Activated B cell treated with CpG ODN at 0.5 μM for 24 hours (primary cell): Measurements from ENCODE around the gene ADAM22. TPM values are rescaled to one million over a fixed set of nuclear protein-coding genes. Genes with fewer than 3 reads are reported as not detected.
"Not testable (repeated sequence)": the region's sequence is repeated elsewhere in the genome, so short reads cannot be mapped to it uniquely, and the experiment has no call there.

Experiments used
- ATAC-seq: fragments of 200-7000 bp; cut with Tn5 transposase; one replicate; pipeline ENCODE4 v1.10.0; 2021; ENCODE audit warnings: low read depth, mild to moderate bottlenecking, moderate library complexity
- CTCF ChIA-PET: fragments of 350-600 bp; sonication (Branson Sonifier 250); formaldehyde crosslinking; loops from one replicate; lab custom pipeline; 2021; ENCODE audit warnings: antibody characterized with exemption; lab: Charles Lee
- POLR2A ChIA-PET: fragments of 350-600 bp; sonication (Branson Sonifier 250); formaldehyde crosslinking; loops from one replicate; lab custom pipeline; 2021; ENCODE audit warnings: antibody characterized with exemption; lab: Charles Lee
- DNase-seq: peaks from one replicate; pipeline ENCODE4 v3.0.0; 2022
- H3K27ac Mint-ChIP-seq: one replicate; pipeline ENCODE4 v1.8.0; 2020; ENCODE audit warnings: mixed read lengths
- H3K27me3 Mint-ChIP-seq: one replicate; pipeline ENCODE4 v1.8.0; 2021; ENCODE audit warnings: mixed read lengths
- H3K36me3 Mint-ChIP-seq: one replicate; pipeline ENCODE4 v1.8.0; 2021; ENCODE audit warnings: low read depth, mixed read lengths
- H3K4me1 Mint-ChIP-seq: one replicate; pipeline ENCODE4 v1.8.0; 2021; ENCODE audit warnings: mixed read lengths
- H3K4me3 Mint-ChIP-seq: one replicate; pipeline ENCODE4 v1.8.0; 2020; ENCODE audit warnings: mild to moderate bottlenecking, mixed read lengths
- H3K9me3 Mint-ChIP-seq: one replicate; pipeline ENCODE4 v1.8.0; 2020; ENCODE audit warnings: mixed read lengths
- intact Hi-C: fragments of 100-400 bp; cut with micrococcal nuclease; formaldehyde crosslinking; loops from one replicate; pipeline ENCODE4 v1.15.1; 2024
- total RNA-seq: library from RNA; stranded (reverse); gene quantifications from 2 replicates; pipeline ENCODE4 v1.2.3, GENCODE V29; 2022
- TF ChIP-seq, protein P1 (sequence below): fragments of 200-600 bp; IDR thresholded peaks from one replicate; pipeline ENCODE4 v1.8.0; 2022; ENCODE audit warnings: antibody characterized with exemption, mild to moderate bottlenecking

Gene ADAM22
- total RNA-seq, 1 donor from 2014 or later = 0.71 TPM

GRCh38 chr7:87934699-87935383, 790 bp downstream of the ADAM22 start:
- H3K27ac Mint-ChIP-seq = peak overlapping the region; percentile 32
- DNase-seq (peak; percentile 19), ATAC-seq (no peak)
- peaks cover 14% of the 10 kb centered on the region for H3K4me1 Mint-ChIP-seq
- H3K4me3 Mint-ChIP-seq = peak overlapping the region; percentile 89
- H3K9me3 Mint-ChIP-seq = no peaks in the 10 kb centered on the region
- TF ChIP-seq, protein P1, sequence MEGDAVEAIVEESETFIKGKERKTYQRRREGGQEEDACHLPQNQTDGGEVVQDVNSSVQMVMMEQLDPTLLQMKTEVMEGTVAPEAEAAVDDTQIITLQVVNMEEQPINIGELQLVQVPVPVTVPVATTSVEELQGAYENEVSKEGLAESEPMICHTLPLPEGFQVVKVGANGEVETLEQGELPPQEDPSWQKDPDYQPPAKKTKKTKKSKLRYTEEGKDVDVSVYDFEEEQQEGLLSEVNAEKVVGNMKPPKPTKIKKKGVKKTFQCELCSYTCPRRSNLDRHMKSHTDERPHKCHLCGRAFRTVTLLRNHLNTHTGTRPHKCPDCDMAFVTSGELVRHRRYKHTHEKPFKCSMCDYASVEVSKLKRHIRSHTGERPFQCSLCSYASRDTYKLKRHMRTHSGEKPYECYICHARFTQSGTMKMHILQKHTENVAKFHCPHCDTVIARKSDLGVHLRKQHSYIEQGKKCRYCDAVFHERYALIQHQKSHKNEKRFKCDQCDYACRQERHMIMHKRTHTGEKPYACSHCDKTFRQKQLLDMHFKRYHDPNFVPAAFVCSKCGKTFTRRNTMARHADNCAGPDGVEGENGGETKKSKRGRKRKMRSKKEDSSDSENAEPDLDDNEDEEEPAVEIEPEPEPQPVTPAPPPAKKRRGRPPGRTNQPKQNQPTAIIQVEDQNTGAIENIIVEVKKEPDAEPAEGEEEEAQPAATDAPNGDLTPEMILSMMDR = no peak
- ChIA-PET POLR2A (interaction anchor here (0.9 kb wide), 1 partner anchor 10 kb away, joined by 3 read pairs; no protein-coding TSS in a partner anchor), CTCF (no interaction called here)
- intact Hi-C loops = loop anchor here (1.0 to 2.0 kb wide), 6 partner anchors 59 to 782 kb away; partner anchors contain the start of genes CROT, DBF4, DMTF1 and RUNDC3B
- H3K27me3 Mint-ChIP-seq = peaks cover 9% of the 10 kb centered on the region
- H3K36me3 Mint-ChIP-seq = no peaks in the 10 kb centered on the region

DNA sequence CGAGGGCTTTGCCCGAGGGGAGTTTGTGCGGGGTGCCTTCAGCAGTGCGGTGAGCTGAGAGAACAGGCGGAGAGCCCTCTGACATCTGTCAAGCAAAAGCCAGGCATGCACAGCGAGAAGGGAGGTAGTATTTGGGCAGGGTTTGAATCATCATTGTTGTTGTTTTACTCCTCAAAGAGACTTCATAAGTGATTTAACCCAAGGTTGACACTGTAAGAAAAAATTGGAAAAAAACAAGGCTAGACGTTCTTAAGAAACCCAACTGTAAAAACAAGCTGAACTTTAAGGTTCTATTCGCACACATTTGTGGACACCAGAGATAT, 1.3 kb downstream of the ADAM22 start:
- Mint-ChIP-seq H3K4me1 (peaks cover 14% of the 10 kb centered on the region), H3K9me3 (no peaks in the 10 kb centered on the region), H3K27ac (no peak overlapping the region), H3K36me3 (no peaks in the 10 kb centered on the region), H3K4me3 (peak overlapping the region; percentile 89), H3K27me3 (peaks cover 9% of the 10 kb centered on the region)
- ChIA-PET POLR2A (no interaction called here), CTCF (no interaction called here)
- intact Hi-C loops = loop anchor here (1.0 to 2.0 kb wide), 4 partner anchors 307 to 783 kb away; partner anchors contain the start of genes CROT, DMTF1, RUNDC3B and TMEM243
- DNase-seq = no peak
- ATAC-seq = no peak
- TF ChIP-seq, protein P1 = no peak

DNA sequence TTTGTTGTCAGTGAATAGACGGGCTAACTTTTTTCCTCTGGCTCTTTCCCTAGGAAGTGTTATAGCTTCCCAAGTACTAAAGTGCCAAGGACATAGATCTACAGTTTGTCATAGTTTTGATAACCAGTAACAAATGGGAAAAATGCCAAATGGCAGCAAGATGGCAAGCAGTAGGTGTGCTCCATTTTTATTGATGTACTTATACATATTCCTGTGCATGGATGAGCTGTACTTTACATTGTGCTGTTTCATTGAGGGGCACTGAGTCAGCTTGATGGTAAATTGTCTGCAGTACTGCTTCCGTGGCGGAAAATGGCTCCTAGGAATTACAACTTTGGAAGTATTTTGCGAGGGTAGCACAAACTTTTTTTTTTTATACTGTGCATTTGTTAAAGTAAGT, 7.1 kb downstream of the ADAM22 start:
- ATAC-seq = no peak
- Mint-ChIP-seq H3K27ac (no peak overlapping the region), H3K4me1 (no peaks in the 10 kb centered on the region), H3K9me3 (no peaks in the 10 kb centered on the region), H3K4me3 (no peak overlapping the region), H3K27me3 (peaks cover 9% of the 10 kb centered on the region), H3K36me3 (no peaks in the 10 kb centered on the region)
- TF ChIP-seq, protein P1 = no peak
- CTCF ChIA-PET = no interaction called here
- intact Hi-C loops = no loop called here
- no peak for DNase-seq
- POLR2A ChIA-PET = no interaction called here

GRCh38 chr7:87944547-87944946, 10.5 kb downstream of the ADAM22 start:
- DNase-seq (no peak), ATAC-seq (no peak)
- Mint-ChIP-seq H3K9me3 (no peaks in the 10 kb centered on the region), H3K4me1 (no peaks in the 10 kb centered on the region), H3K36me3 (no peaks in the 10 kb centered on the region), H3K27ac (no peak overlapping the region), H3K27me3 (no peaks in the 10 kb centered on the region), H3K4me3 (no peak overlapping the region)
- CTCF ChIA-PET = no interaction called here
- TF ChIP-seq, protein P1 = no peak
- POLR2A ChIA-PET = no interaction called here
- intact Hi-C loops = no loop called here

DNA sequence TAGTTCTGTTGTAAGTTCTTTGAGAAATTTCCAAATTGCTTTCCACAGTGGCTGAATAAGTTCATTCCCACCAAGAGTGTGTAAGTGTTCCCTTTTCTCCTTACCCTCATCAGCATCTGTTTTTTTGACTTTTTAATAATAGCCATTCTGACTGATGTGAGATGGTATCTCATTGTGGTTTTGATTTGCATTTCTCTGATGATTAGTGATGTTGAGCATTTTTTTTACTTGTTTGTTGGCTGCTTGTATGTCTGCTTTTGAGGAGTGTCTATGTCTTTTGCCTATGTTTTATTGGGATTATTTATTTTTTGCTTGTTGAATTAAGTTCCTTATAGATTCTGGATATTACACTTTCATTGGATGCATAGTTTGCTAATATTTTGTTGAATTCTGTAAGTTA, 11.9 kb downstream of the ADAM22 start:
- H3K4me3 Mint-ChIP-seq, H3K36me3 Mint-ChIP-seq, intact Hi-C loops, CTCF ChIA-PET, H3K9me3 Mint-ChIP-seq, ATAC-seq, DNase-seq, H3K27ac Mint-ChIP-seq, POLR2A ChIA-PET, H3K27me3 Mint-ChIP-seq, H3K4me1 Mint-ChIP-seq: not testable (repeated sequence)

- TF ChIP-seq, protein P1 = no peak
- no peaks in the 10 kb centered on the region for H3K27me3 Mint-ChIP-seq
- intact Hi-C loops = no loop called here
These were observed 14.3 kb downstream of the ADAM22 start for GRCh38 chr7:87948371-87948770.

More at GRCh38 chr7:87948371-87948770, 14.3 kb downstream of the ADAM22 start:
- ATAC-seq = no peak
- DNase-seq = no peak
- Mint-ChIP-seq H3K9me3 (no peaks in the 10 kb centered on the region), H3K4me1 (no peaks in the 10 kb centered on the region), H3K27ac (no peak overlapping the region), H3K36me3 (no peaks in the 10 kb centered on the region), H3K4me3 (no peak overlapping the region)
- ChIA-PET CTCF (no interaction called here), POLR2A (no interaction called here)
